Upper lobe of left lung (tissue), 6 donors: ENCODE data around the gene SNED1. TPM values are rescaled to one million over a fixed set of nuclear protein-coding genes. Genes with fewer than 3 reads are reported as not detected.

Experiments
- ATAC-seq, 2 donors: fragments of 200-7000 bp; cut with Tn5 transposase; one replicate each; pipeline ENCODE4 v1.9.1; 2022; ENCODE audit warnings: mild to moderate bottlenecking in 2 of 2, moderate library complexity in 2 of 2; ENCODE audit not compliant: low FRiP score in 2 of 2
- DNase-seq, 2 donors: peaks; one replicate each; pipeline ENCODE4 v3.0.0-alpha.2; 2019 to 2020
- H3K27ac ChIP-seq, 4 donors: fragments of 200-600 bp; sonication (generic); one replicate each; pipeline ENCODE4 v1.5.1; 2016 to 2019
- H3K27me3 ChIP-seq, 4 donors: fragments of 200-600 bp; sonication (generic); one replicate each; pipeline ENCODE4 v1.5.1; 2017 to 2019
- H3K36me3 ChIP-seq, 4 donors: fragments of 200-600 bp; sonication (generic); one replicate each; pipeline ENCODE4 v1.5.1; 2016 to 2019
- H3K4me1 ChIP-seq, 4 donors: fragments of 200-600 bp; sonication (generic); one replicate each; pipeline ENCODE4 v1.5.1; 2018 to 2019
- H3K4me3 ChIP-seq, 4 donors: fragments of 200-600 bp; sonication (generic); one replicate each; pipeline ENCODE4 v1.5.1; 2017 to 2019; ENCODE audit warnings: mild to moderate bottlenecking in 2 of 4, moderate library complexity in 1 of 4
- H3K9me3 ChIP-seq, 4 donors: fragments of 200-600 bp; sonication (generic); one replicate each; pipeline ENCODE4 v1.5.1; 2018 to 2019
- EP300 ChIP-seq, 4 donors: sonication (generic); formaldehyde crosslinking; IDR thresholded peaks; one replicate each; pipeline ENCODE4 v1.5.1; 2017; ENCODE audit warnings: antibody characterized with exemption in 4 of 4, control low read depth in 2 of 4
- POLR2A ChIP-seq, 4 donors: fragments of 450-650 bp; IDR thresholded peaks; one replicate each; pipeline ENCODE4 v1.5.1; 2016 to 2017; ENCODE audit warnings: antibody characterized with exemption in 4 of 4, mild to moderate bottlenecking in 2 of 4
- POLR2AphosphoS5 ChIP-seq, 2 donors: sonication (generic); formaldehyde crosslinking; IDR thresholded peaks; one replicate each; pipeline ENCODE4 v1.5.1; 2017; ENCODE audit warnings: antibody characterized with exemption in 2 of 2
- WGBS, 2 donors: methylation state at CpG; one replicate each; pipeline ENCODE4 v1.1.5; 2017 to 2018; 5-methylcytosine and 5-hydroxymethylcytosine counted together
- total RNA-seq, 6 donors: library from RNA; depleted of rRNA in 4 of 6; stranded (reverse); fragments of >200 nt in 4 of 6; gene quantifications; one replicate each; pipeline versions ENCODE4 v1.1.0 to v1.2.1, GENCODE V29; 2016 to 2021
- TF ChIP-seq, protein P1 (sequence below), 6 experiments: fragments of 450-650 bp in 4 of 6; fragments of 200-600 bp in 2 of 6; sonication (generic) in 2 of 6; IDR thresholded peaks; one replicate each; pipeline ENCODE4 v1.5.1; 2016 to 2019; ENCODE audit warnings: antibody characterized with exemption in 6 of 6
- donor health status: DM: no; HTN: no; CAD: no; lungs with moderate emphysema.
- donor health status: DM: no; HTN: yes; CAD: no; lungs with severe emphysema.

Gene SNED1
- total RNA-seq, 6 donors from 2014 or later, result 26.0 to 189 (median 38.9) TPM

DNA sequence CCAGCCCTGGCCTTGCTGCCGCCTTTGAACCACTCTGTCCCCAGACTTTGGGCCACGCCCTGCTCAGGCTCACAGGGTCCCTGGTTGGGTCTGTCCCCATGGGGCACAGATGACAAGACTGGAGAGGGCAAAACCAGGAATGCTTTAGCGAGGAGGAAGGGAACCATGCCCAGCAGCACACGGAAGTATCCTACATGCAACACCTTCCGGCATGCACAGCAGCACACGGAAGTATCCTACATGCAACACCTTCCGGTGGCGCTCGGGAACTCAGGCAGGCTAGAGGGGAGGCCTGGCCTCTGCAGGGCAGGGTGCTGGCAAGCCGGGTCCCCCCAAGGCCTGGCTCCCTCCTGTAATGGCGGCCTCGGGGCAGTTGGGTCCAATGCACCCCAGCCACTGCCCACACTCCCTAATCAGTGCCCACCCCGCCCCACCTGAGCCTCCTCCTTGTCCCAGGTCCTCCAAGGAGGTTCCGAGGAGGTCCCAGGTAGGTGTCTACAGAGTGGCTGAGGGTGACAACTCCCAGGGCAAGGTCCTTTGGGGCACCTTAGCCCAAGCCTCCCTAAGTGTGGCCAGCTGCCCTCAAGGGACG lies 33.6 kb upstream of the SNED1 start:
- ATAC-seq (no peak), DNase-seq (no peak)
- no peak for TF ChIP-seq POLR2AphosphoS5 (IDR thresholded peaks at IDR 0.05)
- no peak for TF ChIP-seq POLR2A (IDR thresholded peaks at IDR 0.05)
- TF ChIP-seq EP300 (IDR thresholded peaks at IDR 0.05), result no peak
- TF ChIP-seq, protein P1, sequence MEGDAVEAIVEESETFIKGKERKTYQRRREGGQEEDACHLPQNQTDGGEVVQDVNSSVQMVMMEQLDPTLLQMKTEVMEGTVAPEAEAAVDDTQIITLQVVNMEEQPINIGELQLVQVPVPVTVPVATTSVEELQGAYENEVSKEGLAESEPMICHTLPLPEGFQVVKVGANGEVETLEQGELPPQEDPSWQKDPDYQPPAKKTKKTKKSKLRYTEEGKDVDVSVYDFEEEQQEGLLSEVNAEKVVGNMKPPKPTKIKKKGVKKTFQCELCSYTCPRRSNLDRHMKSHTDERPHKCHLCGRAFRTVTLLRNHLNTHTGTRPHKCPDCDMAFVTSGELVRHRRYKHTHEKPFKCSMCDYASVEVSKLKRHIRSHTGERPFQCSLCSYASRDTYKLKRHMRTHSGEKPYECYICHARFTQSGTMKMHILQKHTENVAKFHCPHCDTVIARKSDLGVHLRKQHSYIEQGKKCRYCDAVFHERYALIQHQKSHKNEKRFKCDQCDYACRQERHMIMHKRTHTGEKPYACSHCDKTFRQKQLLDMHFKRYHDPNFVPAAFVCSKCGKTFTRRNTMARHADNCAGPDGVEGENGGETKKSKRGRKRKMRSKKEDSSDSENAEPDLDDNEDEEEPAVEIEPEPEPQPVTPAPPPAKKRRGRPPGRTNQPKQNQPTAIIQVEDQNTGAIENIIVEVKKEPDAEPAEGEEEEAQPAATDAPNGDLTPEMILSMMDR (IDR thresholded peaks at IDR 0.05), result no peak
- no peaks in the 10 kb centered on the region for H3K27me3 ChIP-seq
- H3K27ac ChIP-seq, result peak overlapping the region in 1 of 4 donors; percentile 21
- no peaks in the 10 kb centered on the region for H3K9me3 ChIP-seq
- H3K4me1 ChIP-seq, result peaks cover 14 to 41% (median 22%) of the 10 kb centered on the region in 4 donors
- WGBS, 2 donors, result 85 to 94% methylated on average over 3 to 13 of the region's 15 CpGs
- no peaks in the 10 kb centered on the region for H3K36me3 ChIP-seq
- no peak overlapping the region for H3K4me3 ChIP-seq

DNA sequence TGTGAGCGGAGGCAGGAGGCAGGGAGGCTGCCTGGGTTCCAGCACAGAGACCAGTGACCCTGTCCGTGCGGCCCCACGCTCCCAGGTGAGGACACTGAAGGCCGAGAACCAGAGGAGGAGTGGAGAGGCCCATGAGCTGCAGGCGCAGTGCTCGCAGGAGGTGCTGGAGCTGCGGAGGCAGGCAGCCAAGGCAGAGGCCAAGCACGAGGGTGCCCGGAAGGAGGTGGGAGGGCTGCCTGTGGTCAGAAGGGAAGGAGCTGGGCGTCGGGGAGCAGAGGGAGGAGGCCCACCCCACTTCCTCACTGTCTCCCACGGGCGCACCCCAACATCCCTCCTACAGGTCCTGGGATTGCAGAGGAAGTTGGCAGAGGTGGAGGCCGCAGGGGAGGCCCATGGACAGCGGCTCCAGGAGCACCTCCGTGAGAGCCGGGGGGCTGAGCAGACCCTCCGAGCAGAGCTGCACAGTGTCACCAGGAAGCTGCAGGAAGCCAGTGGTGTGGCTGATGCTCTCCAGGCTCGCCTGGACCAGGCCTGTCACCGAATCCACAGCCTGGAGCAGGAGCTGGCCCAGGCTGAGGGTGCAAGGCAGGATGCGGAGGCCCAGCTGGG lies 33.0 kb upstream of the SNED1 start:
- WGBS, 2 donors, result 48 to 51% methylated on average over 10 to 21 of the region's 22 CpGs
- Histone ChIP-seq H3K27ac (peak overlapping the region in 3 of 4 donors; percentile 7 to 34 (median 21)), H3K27me3 (no peaks in the 10 kb centered on the region), H3K4me3 (no peak overlapping the region), H3K36me3 (no peaks in the 10 kb centered on the region), H3K9me3 (no peaks in the 10 kb centered on the region), H3K4me1 (peaks cover 9 to 35% (median 16%) of the 10 kb centered on the region in 4 donors)
- DNase-seq, result peak; percentile 23 to 79
- ATAC-seq, result peak in 1 of 2 donors; percentile 14
- TF ChIP-seq EP300 (IDR thresholded peaks at IDR 0.05) (no peak), POLR2AphosphoS5 (IDR thresholded peaks at IDR 0.05) (no peak), POLR2A (IDR thresholded peaks at IDR 0.05) (no peak)
- TF ChIP-seq, protein P1 (IDR thresholded peaks at IDR 0.05), result no peak

DNA sequence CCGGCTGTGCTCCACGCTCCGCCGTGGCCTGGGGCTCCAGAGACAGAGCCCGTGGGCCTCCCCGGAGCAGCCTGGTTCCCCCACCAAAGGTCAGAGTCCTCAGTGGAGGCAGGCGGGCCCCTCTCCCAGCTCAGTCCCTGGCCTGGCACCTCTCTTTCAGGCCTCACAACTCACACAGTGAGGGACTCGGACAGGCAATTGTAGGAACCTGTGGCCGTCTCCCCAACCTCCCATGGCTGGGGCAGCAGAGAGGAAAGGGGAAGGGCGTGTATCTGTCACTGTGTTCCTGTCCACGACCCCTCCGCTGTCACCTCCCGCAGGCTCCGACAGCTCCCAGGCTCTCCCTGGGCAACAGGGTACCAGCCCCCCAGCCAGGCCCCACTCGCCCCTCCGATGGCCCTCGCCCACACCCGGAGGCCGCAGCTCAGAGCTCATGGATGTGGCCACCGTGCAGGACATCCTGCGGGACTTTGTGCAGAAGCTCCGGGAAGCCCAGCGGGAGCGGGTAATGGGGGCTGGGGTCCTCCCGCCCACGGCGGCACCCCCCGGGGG lies 32.4 kb upstream of the SNED1 start:
- DNase-seq (peak in 1 of 2 donors; percentile 83), ATAC-seq (no peak)
- TF ChIP-seq POLR2AphosphoS5 (IDR thresholded peaks at IDR 0.05) (no peak), EP300 (IDR thresholded peaks at IDR 0.05) (no peak), POLR2A (IDR thresholded peaks at IDR 0.05) (no peak)
- TF ChIP-seq, protein P1 (IDR thresholded peaks at IDR 0.05), result no peak
- H3K27ac ChIP-seq, result peak overlapping the region in 3 of 4 donors; percentile 7 to 34 (median 21)
- no peaks in the 10 kb centered on the region for H3K9me3 ChIP-seq
- H3K36me3 ChIP-seq, result no peaks in the 10 kb centered on the region
- WGBS, 2 donors, result 81 to 86% methylated on average over 12 to 26 of the region's 28 CpGs
- no peak overlapping the region for H3K4me3 ChIP-seq
- H3K4me1 ChIP-seq, result peaks cover 3 to 29% (median 11%) of the 10 kb centered on the region in 4 donors
- H3K27me3 ChIP-seq, result no peaks in the 10 kb centered on the region

DNA sequence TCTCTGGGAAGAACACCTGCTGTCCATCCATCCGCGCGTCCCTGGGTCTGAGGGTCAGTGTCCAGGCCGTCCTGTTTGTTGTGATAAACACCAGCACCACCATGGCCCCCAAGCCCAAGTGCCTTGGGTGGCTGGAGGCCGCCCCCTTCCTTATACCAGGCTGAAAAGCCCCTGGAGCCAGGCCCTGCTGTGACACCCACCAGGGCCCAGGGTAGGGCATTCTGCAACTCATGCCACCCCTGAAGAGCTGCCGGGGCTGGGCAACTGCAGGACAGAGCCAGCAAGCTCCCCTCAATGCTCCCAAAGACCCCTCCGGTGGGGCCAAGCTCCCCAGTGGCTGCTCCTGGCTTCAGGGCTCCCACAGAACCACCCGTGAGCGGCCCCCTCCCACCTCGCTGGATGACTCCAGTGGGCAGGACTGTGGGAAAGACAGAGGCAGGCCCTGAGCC lies 31.9 kb upstream of the SNED1 start:
- peaks cover 0 to 24% (median 7%) of the 10 kb centered on the region in 4 donors for H3K4me1 ChIP-seq
- TF ChIP-seq POLR2A (IDR thresholded peaks at IDR 0.05) (no peak), EP300 (IDR thresholded peaks at IDR 0.05) (no peak), POLR2AphosphoS5 (IDR thresholded peaks at IDR 0.05) (no peak)
- TF ChIP-seq, protein P1 (IDR thresholded peaks at IDR 0.05), result no peak
- no peaks in the 10 kb centered on the region for H3K27me3 ChIP-seq
- no peaks in the 10 kb centered on the region for H3K36me3 ChIP-seq
- no peak overlapping the region for H3K27ac ChIP-seq
- ATAC-seq (no peak), DNase-seq (peak in 1 of 2 donors; percentile 67)
- WGBS, 2 donors, result 85 to 89% methylated on average over 4 to 10 of the region's 10 CpGs
- H3K9me3 ChIP-seq, result no peaks in the 10 kb centered on the region
- H3K4me3 ChIP-seq, result no peak overlapping the region
